Suprapubic skin (tissue), 4 donors: ENCODE measurements around the gene AAR2.

Experiments used
- POLR2A ChIP-seq, 2 donors: fragments of 450-650 bp; IDR thresholded peaks; one replicate each; pipeline ENCODE4 v1.6.1; 2017; ENCODE audit warnings: antibody characterized with exemption in 2 of 2, mild to moderate bottlenecking in 2 of 2, moderate library complexity in 2 of 2
- POLR2AphosphoS5 ChIP-seq, 3 donors: sonication (generic); formaldehyde crosslinking; IDR thresholded peaks; one replicate each; pipeline ENCODE4 v1.6.1; 2017; ENCODE audit warnings: antibody characterized with exemption in 3 of 3
- TF ChIP-seq, protein P1 (sequence below), 2 donors: fragments of 200-600 bp in 1 of 2; fragments of 450-650 bp in 1 of 2; sonication (generic) in 1 of 2; IDR thresholded peaks; one replicate each; pipeline ENCODE4 v1.5.1; 2016 to 2019; ENCODE audit warnings: antibody characterized with exemption in 2 of 2, mild to moderate bottlenecking in 1 of 2, moderate library complexity in 1 of 2

GRCh38 chr20:36275011-36275410 is 38.7 kb downstream of the AAR2 start:
- TF ChIP-seq, protein P1, sequence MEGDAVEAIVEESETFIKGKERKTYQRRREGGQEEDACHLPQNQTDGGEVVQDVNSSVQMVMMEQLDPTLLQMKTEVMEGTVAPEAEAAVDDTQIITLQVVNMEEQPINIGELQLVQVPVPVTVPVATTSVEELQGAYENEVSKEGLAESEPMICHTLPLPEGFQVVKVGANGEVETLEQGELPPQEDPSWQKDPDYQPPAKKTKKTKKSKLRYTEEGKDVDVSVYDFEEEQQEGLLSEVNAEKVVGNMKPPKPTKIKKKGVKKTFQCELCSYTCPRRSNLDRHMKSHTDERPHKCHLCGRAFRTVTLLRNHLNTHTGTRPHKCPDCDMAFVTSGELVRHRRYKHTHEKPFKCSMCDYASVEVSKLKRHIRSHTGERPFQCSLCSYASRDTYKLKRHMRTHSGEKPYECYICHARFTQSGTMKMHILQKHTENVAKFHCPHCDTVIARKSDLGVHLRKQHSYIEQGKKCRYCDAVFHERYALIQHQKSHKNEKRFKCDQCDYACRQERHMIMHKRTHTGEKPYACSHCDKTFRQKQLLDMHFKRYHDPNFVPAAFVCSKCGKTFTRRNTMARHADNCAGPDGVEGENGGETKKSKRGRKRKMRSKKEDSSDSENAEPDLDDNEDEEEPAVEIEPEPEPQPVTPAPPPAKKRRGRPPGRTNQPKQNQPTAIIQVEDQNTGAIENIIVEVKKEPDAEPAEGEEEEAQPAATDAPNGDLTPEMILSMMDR (IDR thresholded peaks at IDR 0.05) = no peak
- no peak for TF ChIP-seq POLR2AphosphoS5 (IDR thresholded peaks at IDR 0.05)
- no peak for TF ChIP-seq POLR2A (IDR thresholded peaks at IDR 0.05)
